Activated CD4-positive, CD25-positive, alpha-beta regulatory T cell treated with anti-CD3 and anti-CD28 coated beads, Interleukin-2, amount 50 U/mL, for 72 hours (primary cell): ENCODE results near the gene NRG2.

Experiments
- DNase-seq: peaks from one replicate; pipeline ENCODE4 v3.0.0; 2021

NRG2 gene

DNA sequence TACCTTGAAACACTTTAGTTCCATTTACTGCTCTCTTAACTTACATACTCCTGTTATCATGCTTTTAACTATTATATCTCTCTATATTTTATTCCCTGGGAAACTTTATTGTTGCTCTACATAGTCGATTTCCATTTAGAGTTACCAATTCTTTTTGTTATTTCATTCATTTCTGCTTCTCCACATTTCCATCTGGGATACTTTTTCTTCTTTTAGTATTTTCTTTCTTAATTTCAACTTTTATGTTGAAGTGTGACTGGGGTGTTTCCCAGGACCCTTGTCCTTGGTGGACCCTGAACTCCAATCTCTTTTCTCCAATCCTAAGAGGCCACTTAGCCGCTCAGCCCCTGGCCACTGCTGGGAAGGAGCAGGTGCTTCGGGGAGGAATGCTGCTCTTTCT is 211.5 kb downstream of the NRG2 start:
- no peak for DNase-seq

DNA sequence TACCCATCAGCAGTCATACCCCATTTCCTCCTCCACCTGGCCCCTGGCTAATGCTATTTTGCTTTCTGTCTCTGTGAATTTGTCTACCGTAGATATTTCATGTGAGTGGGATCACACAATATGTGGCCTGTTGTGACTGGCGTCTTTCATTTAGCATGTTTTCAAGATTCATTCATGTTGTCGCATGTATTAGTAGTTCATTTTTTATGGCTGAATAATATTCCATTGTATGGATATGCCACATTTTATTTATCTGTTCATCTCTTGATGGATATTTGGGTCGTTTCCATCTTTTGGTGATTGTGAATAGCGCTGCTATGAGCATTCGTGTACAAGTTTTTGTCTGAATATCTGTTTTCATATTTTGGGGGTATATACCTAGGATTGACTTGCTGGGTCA is 213.6 kb downstream of the NRG2 start:
- no peak for DNase-seq

DNA sequence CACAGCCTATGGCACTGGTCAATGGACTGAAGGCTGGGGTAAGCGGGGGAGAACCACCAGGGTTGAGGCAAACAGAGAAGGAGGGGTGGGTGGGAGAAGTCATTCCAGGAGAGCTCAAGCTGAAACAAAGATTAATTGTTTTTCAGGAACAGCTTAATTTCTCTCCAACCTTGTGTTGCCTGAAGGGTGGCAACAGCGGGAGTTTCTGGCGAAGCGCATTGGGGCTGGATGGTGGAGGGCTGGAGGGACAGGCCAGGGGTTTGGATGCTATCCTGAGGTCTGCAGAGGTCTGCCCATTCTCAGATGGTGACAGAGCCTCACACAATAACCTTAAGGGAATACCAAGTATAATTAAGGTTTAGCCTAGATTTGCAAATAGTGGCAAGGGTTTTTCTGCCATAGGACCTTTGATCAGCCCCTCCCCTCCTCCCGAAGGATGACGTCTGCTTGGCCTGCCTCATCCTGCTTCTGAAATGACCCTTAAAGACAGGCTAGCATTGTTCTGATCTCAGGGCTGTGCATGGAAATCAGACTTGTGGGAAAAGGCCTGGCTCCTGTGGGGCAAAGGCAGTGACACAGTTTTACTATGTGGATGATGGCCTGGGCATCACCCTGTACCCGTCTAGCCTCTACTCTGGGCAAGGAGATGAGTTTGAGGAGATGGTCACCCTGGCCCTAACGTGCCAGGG is 214.7 kb downstream of the NRG2 start:
- DNase-seq, result no peak

DNA sequence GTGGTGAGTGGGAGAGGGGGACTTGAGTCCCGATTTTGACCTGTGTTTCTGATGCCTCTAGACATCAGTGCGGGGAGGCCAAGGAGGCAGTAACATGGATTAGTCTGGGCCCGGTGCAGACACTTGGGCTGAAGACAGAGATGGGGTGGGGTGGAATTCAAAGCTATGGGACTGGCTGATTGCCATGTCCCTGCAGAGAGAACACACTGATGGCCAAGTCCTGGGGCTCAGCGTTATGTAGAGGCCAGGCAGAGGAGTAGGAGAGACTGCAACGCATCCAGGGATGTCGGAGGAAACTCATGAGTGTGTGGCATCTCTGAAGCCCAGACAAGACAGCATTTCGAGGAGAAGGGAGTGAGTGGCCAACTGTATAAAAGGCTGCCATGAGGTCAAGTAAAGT is 217.4 kb downstream of the NRG2 start:
- DNase-seq, result no peak

DNA sequence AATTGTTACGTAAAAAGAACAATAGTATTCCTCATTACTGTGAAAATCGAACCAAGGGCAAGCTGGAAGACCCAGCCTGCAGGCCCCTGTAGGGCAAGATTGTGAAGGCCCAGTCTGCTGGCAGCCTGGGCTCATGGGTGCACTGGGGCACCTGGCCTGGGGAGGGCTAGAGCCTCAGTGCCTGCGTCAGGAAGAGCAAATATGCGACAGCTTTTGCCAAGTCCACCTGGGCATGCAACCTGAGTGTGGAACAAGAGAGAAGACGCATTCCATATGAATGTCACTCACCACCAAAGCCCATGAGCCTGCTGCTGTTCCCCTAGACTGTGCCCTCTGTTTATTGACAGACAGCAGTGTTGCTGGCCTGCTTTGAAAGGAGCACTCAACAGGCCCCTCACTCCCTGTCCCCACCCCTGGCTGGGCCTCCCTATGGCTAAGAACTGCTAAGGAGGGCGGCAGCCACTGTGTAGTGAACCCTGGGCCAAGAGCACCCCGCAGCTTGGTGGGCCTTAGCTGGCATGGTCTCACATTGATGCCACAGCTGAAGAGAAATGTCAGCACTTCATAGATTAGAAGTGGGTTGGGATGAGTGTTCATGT is 219.2 kb downstream of the NRG2 start:
- DNase-seq, result peak; percentile 17

DNA sequence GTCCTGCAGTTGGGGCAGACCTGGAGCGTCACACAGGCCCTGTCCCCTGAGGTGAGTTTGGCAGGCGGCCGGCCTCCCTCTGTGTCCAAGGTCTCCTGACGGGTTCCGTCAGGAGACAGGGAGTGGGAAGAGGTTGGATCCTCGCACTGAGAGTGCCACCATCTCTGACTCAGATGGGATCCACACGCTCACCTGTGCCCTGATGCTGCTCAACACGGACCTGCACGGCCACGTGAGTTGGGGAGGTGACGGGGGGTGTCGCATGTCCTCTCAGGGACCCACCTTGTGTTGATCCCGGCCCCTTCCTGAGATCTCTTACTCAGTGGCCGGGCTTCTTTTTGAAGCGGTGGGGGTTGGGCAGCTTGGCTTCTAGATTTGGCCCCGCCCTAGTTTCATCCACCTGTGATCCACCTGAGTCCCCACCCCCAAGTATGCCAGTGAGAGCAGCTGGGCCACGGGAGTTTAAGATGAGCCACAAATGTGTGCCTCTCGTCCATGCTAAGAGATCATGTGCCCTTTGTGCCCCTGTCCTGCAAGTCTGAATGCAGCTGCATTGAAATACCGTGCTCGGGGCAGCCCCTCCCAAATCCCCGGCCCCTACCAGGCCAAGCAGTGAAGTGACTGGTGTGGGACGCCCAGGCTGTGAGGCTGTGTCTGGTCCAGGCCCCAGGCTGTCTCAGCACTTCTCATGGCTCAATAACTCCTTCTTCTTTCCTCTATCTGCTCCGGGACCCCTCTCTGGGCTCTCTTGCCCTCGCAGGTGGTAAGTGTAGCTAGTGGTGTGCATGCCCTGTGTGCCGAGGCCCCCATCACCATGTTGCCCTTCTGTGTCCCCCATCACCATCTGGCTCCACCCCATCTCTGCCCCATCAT is 220.3 kb downstream of the NRG2 start:
- DNase-seq, result peak; percentile 24

DNA sequence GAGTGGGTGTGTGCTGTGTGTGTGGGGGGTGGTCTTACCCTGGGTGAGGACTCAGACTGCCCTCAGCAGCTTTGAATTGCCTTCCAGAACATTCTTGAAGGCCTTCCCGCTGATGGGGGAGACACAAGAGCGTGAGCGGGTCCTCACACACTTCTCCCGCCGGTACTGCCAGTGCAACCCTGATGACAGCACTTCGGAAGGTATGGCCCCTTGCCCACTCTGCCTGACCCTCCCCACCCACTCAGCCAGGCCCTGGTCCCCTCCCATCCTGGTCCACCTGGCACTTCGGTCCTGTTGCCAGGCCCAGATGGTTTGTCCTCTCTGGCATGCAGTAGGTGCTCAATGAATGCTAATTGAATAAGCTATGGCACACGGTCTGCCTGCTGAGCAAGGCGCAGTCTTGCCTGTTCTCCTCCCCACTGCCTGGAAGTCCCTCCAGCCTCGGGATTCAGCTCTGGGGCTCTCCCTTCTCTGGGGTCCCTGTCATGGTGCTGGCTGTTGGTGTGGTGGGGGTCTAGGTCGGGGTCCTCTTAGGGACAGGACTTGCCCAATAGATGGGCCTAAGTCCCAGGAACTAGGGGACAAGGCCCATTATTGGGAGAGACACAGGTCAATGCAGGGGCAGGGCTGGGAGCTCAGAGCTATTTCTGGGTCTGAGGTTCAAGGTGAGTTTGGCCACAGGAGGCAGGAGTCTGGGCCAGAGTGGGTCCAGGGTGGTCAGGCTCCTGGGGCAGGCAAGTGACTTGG is 221.1 kb downstream of the NRG2 start:
- no peak for DNase-seq

DNA sequence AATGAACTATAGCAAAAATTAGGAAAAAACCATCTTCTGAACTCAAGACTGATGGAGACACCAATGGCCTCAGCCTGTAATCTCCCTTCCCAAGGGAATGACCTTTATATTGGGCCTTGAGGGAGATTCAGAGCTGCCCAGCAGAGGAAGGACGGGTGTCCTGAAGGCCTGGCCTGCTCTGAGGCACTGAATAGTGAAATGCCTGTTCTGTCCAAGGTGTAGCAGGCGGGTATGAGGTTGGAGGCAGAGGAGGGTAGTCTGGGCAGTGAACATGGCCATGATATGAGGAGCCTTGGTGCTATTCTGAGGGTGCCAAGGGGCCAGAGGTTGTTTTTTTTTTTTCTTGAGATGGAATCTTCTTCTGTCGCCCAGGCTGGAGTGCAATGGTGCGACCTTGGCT is 222.5 kb downstream of the NRG2 start:
- DNase-seq, result no peak

DNA sequence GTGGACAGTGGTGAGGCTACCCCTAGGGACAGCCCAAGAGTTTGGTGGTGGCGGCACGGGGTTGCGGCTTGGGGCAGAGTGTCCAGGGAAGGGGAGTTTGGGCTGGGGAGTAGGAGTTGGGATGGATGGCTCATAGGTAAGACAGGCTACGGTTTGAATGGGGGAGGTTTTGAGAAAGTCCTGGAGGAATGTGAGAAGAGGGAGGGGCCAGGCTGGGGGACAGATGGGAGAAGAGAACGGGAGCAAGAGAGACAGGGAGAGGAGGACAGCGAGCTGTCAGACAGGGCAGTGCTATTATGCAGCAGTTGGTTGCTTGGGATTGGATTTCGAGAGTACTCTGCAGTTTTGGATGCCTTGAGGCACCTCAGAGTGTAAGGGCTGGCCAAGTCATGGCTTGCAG is 223.0 kb downstream of the NRG2 start:
- peak; percentile 15 for DNase-seq

DNA sequence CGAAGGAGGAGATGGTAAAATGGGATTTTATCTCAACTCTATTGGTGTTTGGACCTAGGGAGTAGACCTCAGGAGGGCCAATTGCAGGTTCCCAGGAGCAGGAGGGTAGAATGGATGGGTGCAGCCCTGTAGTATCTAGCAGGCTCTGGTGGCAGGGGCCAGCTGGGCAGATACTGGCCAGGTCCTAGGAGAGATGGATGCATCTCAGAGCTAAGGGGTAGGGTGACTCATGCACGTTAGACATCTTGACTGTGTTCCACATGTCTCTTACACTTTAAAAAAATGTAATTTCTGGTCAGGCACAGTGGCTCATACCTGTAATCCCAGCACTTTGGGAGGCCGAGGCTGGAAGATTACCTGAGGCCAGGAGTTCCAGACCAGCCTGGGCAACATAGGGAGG is 225.1 kb downstream of the NRG2 start:
- DNase-seq, result no peak

DNA sequence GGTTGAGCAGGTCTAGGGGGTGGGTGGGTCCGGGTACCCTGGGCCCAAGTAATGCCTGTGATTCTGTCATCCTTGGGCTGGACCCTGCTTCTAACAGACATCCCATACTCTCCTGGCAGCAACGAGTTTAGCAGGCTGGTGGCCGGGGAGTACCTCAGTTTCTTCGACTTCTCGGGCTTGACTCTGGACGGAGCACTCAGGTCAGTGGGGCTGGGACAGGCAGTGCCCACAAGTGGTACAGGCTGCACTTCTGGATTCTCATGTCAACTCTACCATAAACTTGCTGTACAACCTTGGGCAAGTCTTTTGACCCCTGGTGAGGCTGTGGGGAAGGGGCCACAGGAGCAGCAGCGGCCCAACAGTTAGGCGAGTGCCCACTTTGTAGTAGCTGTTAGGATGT is 225.7 kb downstream of the NRG2 start:
- no peak for DNase-seq

DNA sequence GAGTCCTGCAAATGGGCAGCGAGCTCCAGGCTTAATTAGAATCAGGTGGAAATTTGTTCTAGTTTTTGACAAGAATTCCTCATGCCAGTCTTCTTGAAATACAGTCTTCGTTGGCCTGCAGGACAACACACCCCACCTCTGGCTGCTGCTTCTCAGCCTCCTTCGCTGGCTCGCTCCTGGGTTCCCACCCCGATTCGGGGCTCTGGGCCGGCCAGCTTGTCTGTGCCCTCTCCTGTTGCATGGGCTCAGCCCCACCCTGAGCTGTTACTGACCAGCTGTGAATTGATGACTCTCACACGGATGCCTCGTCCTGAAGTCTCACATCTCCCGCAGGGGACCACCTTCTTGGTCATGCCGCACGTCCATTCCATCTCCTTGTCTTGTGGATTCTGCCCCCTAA is 226.5 kb downstream of the NRG2 start:
- no peak for DNase-seq

DNA sequence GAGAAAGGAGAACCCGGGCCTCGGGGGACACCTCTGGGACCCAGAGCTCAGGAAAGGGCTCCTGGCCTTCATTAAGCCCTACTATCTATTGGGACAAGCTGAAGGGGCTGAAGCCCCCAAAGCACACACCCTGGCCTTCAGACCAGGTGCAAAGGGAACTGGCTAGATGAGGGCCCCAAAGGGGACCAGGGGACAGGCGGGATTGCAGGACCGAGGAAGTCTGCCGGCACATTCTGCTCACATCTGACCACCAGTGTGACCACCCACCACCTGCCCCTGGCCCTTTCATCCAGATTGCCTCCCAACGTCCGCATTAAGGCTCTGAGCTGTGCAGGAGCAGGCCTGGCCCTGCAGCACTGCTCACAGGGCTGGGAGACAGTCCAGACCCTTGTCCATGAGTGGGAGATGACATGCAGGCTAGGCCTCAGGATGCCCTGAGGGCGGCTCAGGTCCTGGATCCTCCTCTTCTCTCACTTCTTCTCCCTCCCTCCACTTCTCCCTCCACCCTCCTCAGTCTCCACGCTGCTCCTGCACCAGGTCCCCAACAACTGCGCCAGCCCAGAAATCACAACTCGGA is 228.3 kb downstream of the NRG2 start:
- DNase-seq, result no peak

DNA sequence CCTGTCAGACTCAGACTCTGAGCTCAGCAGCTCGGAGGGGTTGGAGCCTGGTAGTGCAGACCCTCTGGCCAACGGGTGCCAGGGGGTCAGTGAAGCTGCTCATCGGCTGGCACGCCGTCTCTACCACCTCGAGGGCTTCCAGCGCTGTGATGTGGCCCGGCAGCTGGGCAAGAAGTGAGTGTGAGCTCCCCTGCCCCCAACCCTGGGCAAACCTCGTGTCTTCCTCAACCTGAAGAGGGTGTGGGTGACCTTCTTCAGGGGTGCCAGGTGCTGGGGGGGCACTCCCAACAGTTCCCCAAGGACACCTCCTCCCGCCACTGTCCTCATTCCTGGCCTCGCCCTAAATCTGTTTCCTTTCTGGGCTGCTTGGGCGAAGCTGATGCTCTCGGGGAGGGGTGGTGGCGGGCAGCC is 228.9 kb downstream of the NRG2 start:
- no peak for DNase-seq

DNA sequence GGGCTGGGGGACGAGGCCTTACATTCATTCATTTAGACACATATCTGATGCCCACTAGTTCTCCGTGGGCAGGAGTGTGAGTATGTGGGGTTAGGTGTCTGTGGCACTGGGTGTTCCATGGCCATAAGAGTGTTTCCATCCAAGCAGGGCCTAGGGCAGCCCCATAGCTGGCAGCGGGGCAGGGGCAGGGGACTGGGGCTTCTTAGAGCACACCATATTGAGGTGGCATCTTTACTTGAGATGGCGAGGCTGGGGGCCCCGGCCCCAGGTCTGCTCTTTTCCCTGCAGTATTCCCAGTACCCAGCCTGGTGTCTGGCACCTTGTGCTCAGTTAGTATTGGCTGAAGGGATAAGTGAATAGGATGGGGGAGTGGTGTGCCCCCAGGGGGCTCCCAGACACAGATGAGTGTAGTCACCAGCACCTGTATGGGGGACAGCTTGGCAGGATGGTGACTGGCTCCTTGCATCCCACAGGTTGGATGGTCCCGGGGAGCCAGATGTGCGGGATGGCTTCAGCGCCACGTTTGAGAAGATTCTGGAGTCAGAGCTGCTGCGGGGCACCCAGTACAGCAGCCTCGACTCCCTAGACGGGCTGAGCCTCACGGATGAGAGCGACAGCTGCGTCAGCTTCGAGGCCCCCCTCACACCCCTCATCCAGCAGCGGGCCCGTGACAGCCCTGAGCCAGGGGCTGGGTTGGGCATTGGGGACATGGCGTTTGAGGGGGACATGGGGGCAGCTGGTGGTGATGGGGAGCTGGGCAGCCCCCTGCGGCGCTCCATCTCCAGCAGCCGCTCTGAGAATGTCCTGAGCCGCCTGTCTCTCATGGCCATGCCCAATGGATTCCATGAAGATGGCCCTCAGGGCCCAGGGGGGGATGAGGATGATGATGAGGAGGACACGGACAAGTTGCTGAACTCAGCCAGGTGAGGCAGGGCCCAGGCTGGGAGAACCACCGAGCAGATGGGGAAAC is 230.0 kb downstream of the NRG2 start:
- no peak for DNase-seq

DNA sequence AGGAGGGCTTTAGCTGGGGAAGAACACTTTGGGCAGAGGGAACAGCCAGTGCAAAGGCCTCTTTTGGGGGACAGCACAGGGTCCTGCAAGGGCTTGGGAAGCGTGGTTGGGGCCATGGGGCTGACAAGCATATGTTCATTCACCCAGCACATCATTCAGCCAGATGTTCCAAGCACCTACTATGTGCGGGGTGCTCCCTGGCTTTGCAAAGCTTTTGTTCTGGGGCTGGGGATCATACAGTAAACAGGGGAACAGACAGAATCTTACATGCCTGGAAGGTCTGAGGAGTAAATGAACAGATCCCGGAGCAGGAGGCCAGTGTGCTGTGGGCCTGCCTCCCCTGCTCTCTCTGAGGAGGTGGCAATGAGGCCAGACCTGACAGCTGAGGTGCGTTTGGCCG is 230.8 kb downstream of the NRG2 start:
- no peak for DNase-seq

DNA sequence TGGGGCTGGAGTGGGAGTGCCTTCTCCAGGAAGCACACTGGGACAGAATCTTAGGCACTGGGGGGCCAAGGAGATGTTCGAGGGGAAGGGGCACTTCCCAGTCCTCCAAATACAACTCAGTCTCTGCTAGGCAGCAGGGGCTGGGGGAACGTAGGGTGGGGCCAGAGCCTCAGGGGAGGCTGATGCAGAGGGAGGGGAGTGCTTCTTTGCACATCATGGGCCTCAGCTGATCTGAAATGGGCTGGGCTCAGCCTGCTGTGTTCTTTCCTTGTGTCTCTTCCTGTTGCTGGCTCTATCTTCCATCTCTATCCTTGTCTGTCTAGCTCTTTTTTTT is 231.9 kb downstream of the NRG2 start:
- DNase-seq, result no peak

DNA sequence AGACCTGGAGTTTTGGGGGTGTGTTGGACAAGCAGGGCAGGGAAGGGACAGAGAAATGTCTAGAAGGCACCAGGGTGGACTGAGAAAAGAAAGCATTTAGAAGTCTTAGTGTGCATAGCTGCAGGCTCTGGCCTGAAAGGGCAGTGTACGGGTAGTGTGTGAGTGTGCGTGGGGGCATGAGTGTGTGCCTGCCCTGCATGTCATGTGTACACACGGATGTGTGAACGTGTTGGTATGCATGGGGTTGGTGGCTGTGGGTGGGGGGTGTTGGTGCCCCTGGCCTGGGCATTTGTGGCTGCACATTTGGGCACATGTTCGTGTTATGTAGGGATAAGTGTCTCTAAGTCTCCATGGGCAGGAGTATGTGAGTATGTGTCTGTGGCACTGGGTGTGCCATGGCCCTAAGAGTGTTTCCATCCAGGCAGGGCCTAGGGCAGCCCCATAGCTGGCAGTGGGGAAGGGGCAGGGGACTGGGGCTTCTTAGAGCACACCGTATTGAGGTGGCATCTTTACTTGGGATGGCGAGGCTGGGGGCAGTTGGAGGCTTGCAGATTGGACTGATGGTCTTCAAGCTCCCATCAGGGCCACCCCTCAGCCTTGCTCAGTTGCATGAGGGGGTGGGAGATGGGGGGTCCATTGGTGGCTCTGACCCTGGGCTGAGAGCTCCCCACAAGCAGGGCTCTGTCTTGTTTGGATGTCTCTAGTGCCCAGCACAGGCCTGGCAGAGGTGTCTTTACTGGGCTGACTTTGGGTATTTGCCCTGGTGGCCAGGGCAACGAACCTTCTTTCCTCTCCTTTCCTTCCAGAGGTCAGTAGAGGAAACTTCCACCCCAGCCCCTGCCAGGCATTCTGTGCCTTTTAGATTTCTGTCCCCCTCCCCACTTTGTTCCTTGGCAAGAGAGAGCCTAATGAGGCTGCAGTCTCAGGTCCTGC is 232.5 kb downstream of the NRG2 start:
- no peak for DNase-seq

DNA sequence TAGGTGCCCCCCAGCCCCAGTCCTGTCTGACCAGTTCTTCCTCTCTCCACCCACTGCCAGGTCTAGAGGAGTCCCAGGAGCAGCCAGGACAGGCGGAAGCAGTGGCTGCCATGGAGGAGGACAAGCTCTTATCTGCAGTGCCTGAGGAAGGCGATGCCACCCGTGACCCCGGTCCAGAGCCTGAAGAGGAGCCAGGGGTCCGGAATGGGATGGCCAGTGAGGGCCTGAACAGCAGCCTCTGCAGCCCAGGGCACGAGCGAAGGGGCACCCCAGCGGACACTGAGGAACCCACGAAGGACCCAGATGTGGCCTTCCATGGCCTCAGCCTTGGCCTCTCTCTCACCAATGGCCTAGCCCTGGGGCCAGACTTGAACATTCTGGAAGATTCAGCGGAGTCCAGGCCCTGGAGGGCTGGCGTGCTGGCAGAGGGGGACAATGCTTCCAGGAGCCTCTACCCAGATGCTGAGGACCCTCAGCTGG is 233.7 kb downstream of the NRG2 start:
- DNase-seq, result no peak

DNA sequence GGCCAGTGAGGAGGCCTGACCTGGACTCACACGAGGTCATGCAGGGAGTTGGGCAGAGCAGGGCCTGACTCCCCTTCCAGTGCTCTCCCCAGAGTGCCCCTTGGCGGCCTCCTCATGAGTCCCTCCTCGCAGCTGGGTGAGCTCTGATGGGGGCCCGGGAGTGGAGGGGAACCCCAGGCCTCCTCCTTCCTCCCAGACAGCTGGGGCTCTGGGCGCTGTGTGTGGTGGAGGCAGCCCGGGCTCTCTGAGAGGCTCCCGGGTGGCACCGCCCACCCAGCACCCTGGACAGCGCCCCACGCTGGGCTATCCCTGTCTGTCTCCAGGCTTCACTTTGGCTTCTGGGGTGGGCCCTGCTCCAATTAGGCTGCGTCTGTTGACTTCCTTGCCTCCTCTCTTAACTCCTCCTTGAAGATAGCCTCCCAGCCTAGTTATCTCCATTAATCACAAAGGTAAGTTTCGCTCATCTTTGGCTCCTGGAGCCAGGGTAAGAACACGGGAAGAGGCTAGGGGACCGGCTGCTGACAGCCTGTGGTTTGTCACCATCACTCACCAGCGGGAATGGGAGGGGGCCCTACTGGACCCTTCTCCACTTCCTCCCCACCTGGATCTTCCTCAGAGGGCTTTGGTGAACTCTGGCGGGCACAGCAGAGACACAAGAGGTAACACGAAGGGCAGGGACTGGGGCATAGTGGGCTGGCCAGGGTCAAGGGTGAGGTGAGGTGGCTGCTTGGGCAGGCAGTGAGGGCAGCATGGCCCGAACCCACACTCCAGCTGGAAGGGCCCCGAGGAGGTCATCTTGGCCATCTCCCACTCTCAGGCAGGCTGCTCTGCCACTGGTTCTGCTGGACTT is 234.4 kb downstream of the NRG2 start:
- no peak for DNase-seq
